GM23248 (cell line): Measurements from ENCODE around the gene WTAP. TPM values are rescaled to one million over a fixed set of nuclear protein-coding genes. Genes with fewer than 3 reads are reported as not detected.
"Not testable (repeated sequence)": the region's sequence is repeated elsewhere in the genome, so short reads cannot be mapped to it uniquely, and the experiment has no call there.

Experiments
- DNase-seq: peaks from one replicate; pipeline ENCODE4 v3.0.0-alpha.2; 2015
- H2AFZ ChIP-seq: fragments of 200-600 bp; sonication (generic); 2 replicates; pipeline ENCODE4 v1.6.1; 2016; ENCODE audit warnings: antibody characterized with exemption
- H3F3A ChIP-seq: fragments of 200-600 bp; sonication (generic); 2 replicates; pipeline ENCODE4 v1.6.1; 2016; ENCODE audit warnings: mild to moderate bottlenecking, antibody characterized with exemption, mixed run types; ENCODE audit not compliant: insufficient read depth
- H3K27ac ChIP-seq: fragments of 200-600 bp; sonication (generic); 2 replicates; pipeline ENCODE4 v1.5.1; 2016; ENCODE audit warnings: mild to moderate bottlenecking
- H3K27me3 ChIP-seq: fragments of 200-600 bp; sonication (generic); replicated peaks from 2 replicates; pipeline ENCODE4 v1.6.1; 2016; ENCODE audit warnings: mild to moderate bottlenecking; ENCODE audit not compliant: insufficient read depth
- H3K36me3 ChIP-seq: fragments of 200-600 bp; sonication (generic); 2 replicates; pipeline ENCODE4 v1.6.1; 2016; ENCODE audit warnings: low read depth, mild to moderate bottlenecking
- H3K4me1 ChIP-seq: fragments of 200-600 bp; sonication (generic); 2 replicates; pipeline ENCODE4 v1.6.1; 2016; ENCODE audit warnings: mild to moderate bottlenecking; ENCODE audit not compliant: insufficient read depth
- H3K4me2 ChIP-seq: fragments of 200-600 bp; sonication (generic); one replicate; pipeline ENCODE4 v1.6.1; 2016; ENCODE audit warnings: mild to moderate bottlenecking; ENCODE audit not compliant: unreplicated experiment
- H3K4me3 ChIP-seq: fragments of 200-600 bp; sonication (generic); 2 replicates; pipeline ENCODE4 v1.5.1; 2016; ENCODE audit warnings: mild to moderate bottlenecking
- H3K79me2 ChIP-seq: fragments of 200-600 bp; sonication (generic); 2 replicates; pipeline ENCODE4 v1.6.1; 2016; ENCODE audit warnings: mild to moderate bottlenecking; ENCODE audit not compliant: insufficient read depth
- H3K9ac ChIP-seq: fragments of 200-600 bp; sonication (generic); 2 replicates; pipeline ENCODE4 v1.6.1; 2016; ENCODE audit warnings: mild to moderate bottlenecking
- H3K9me2 ChIP-seq: fragments of 200-600 bp; sonication (generic); 2 replicates; pipeline ENCODE4 v1.6.1; 2016; ENCODE audit warnings: mixed run types, mild to moderate bottlenecking, moderate library complexity; ENCODE audit not compliant: insufficient read depth
- H3K9me3 ChIP-seq: fragments of 200-600 bp; sonication (generic); one replicate; pipeline ENCODE4 v1.6.1; 2017; ENCODE audit warnings: low read depth
- H4K20me1 ChIP-seq: fragments of 200-600 bp; sonication (generic); 2 replicates; pipeline ENCODE4 v1.6.0; 2016; ENCODE audit not compliant: insufficient read depth
- EZH2 ChIP-seq: fragments of 200-600 bp; sonication (generic); IDR thresholded peaks from 2 replicates; pipeline ENCODE4 v1.6.1; 2018; ENCODE audit warnings: antibody characterized with exemption, mild to moderate bottlenecking; ENCODE audit not compliant: insufficient read depth, poor library complexity, severe bottlenecking
- EZH2phosphoT487 ChIP-seq: fragments of 200-600 bp; sonication (generic); IDR thresholded peaks from 2 replicates; pipeline ENCODE4 v1.6.1; 2018; ENCODE audit warnings: antibody characterized with exemption, moderate library complexity, mild to moderate bottlenecking, low read depth; ENCODE audit not compliant: insufficient read depth
- WGBS, 2 experiments: methylation state at CpG; one replicate each; pipeline ENCODE4 v1.1.6; 2015 to 2017; ENCODE audit warnings: low lambda C conversion rate in 2 of 2, low coverage in 1 of 2; ENCODE audit errors: missing lambda C conversion rate in 2 of 2; 5-methylcytosine and 5-hydroxymethylcytosine counted together
- in situ Hi-C: fragments of 300-500 bp; cut with MboI; formaldehyde crosslinking; loops from 2 replicates; pipeline ENCODE4 v1.15.0; 2020
- polyA plus RNA-seq: library from polyadenylated mRNA; unstranded; fragments of >200 nt; fragmentation: Nextera tagmentation; extraction: Ambion mirVana; gene quantifications from 2 replicates; pipeline ENCODE4 v1.2.1, GENCODE V29; 2016
- total RNA-seq: library from RNA; depleted of rRNA; stranded (reverse); fragments of >200 nt; shearing (Covaris generic); gene quantifications from 2 replicates; pipeline ENCODE4 v1.2.3, GENCODE V29; 2014

The WTAP gene
- total and polyA plus RNA-seq, 2 experiments from 2014 or later, result 64.8 to 87.8 TPM

DNA sequence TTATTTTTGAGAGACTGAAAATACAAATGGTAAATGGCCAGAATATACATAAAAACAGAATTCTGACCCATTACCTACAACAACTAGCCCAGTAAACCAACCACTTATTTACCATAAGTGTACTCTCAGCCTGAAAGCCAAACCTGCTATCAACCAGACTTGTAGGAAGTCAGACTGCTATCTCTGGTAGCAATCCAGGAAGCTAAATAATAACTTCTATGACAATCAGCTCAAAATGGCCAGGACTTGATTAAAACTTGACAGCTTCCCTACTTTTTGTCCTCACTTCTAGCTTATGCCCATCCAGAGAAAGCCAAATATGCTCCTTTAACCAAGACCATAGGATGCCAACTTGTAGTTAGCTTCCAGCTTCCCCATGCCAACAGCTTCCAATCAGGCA, 4.7 kb upstream of the WTAP start:
- H3K9me3 ChIP-seq, result no peaks in the 10 kb centered on the region
- no peaks in the 10 kb centered on the region for H3K27me3 ChIP-seq
- TF ChIP-seq EZH2phosphoT487, result no peak
- TF ChIP-seq EZH2, result no peak
- no peak overlapping the region for H3K9ac ChIP-seq
- H3K27ac ChIP-seq, result no peak overlapping the region
- peaks cover 9% of the 10 kb centered on the region; the same call in 1 of the 2 replicates for H3F3A ChIP-seq
- no peak overlapping the region for H3K4me3 ChIP-seq
- H3K79me2 ChIP-seq, result peaks cover 81% of the 10 kb centered on the region
- H3K4me1 ChIP-seq, result peaks cover 10% of the 10 kb centered on the region
- H2AFZ ChIP-seq, result no peak overlapping the region
- no peak for DNase-seq
- in situ Hi-C loops, result no loop called here
- H4K20me1 ChIP-seq, result no peaks in the 10 kb centered on the region
- no peaks in the 10 kb centered on the region for H3K36me3 ChIP-seq
- H3K9me2 ChIP-seq, result no peaks in the 10 kb centered on the region
- H3K4me2 ChIP-seq, result no peak overlapping the region

DNA sequence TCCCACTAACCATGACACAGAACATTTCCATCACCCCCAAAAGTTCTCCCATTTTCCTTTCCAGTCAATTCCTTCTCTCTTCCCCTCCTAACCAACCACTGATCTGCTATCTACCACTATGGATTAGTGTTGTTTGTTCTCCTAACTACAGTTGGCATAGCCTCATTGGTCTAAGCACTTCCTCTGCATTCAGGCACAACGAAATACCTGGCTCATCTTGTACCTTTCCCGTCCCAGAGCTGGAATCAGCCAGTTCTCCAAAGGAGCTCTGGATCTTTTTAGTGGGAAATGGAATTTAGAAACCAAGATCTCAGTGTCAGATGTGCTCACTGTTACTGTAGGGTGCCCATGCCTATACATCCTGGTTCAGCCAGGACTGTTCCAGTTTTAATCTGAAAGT, 4.0 kb upstream of the WTAP start:
- Histone ChIP-seq H3K27me3 (no peaks in the 10 kb centered on the region), H2AFZ (no peak overlapping the region), H3F3A (peaks cover 8% of the 10 kb centered on the region), H4K20me1 (no peaks in the 10 kb centered on the region; the same call in 1 of the 2 replicates), H3K79me2 (peaks cover 87% of the 10 kb centered on the region), H3K4me1 (peaks cover 7% of the 10 kb centered on the region), H3K9me2 (no peaks in the 10 kb centered on the region), H3K4me3 (no peak overlapping the region), H3K27ac (no peak overlapping the region), H3K4me2 (no peak overlapping the region), H3K9me3 (no peaks in the 10 kb centered on the region), H3K36me3 (no peaks in the 10 kb centered on the region), H3K9ac (no peak overlapping the region)
- 96% methylated on average over 2 of the region's 2 CpGs for WGBS, 2 experiments
- no peak for DNase-seq
- no peak for TF ChIP-seq EZH2phosphoT487
- TF ChIP-seq EZH2, result no peak
- in situ Hi-C loops, result no loop called here

DNA sequence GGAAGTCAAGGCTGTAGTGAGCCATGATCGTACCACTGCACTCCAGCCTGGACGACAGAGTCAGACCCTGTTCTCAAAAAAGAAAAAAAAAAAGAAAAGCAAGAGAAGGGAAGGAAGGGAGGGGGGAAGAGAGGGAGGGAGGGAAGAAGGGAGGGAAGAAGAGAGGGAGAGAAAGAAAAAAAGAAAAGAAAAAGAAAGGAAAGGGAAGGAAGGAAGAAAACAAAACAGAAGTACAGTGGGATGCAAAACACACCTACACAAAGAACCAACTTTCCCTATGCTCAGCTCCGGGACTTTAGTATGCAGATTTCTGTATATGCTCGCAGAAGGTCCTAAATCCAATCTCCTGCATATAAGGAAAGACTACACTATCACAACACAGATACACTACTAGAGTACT, 2.5 kb upstream of the WTAP start:
- in situ Hi-C loops, result no loop called here
- 90 to 92% methylated on average over 4 of the region's 4 CpGs for WGBS, 2 experiments

DNA sequence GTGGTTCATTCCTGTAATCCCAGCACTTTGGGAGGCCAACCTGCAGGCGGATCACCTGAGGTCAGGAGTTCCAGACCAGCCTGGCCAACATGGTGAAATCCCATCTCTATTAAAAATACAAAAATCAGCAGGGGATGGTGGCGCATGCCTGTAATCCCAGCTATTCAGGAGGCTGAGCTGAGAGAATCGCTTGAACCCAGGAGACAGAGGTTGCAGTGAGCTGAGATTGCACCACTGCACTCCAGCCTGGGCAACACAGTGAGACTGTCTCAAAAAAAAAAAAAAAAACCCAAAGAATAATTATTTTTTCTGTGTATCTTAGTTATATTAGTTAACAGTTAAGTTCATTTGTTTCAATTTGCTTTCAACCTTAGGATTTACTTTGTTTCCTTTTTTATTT, 2.1 kb upstream of the WTAP start:
- in situ Hi-C loops, H3K9ac ChIP-seq, H3K9me3 ChIP-seq, H3K9me2 ChIP-seq, H3K27ac ChIP-seq, H2AFZ ChIP-seq, H3K4me3 ChIP-seq, DNase-seq, H3K36me3 ChIP-seq, H3K27me3 ChIP-seq, H4K20me1 ChIP-seq, H3K4me2 ChIP-seq: not testable (repeated sequence)
- Histone ChIP-seq H3K79me2 (peaks cover 90% of the 10 kb centered on the region), H3K4me1 (peaks cover 21% of the 10 kb centered on the region), H3F3A (peaks cover 22% of the 10 kb centered on the region)
- 96 to 99% methylated on average over 3 of the region's 3 CpGs for WGBS, 2 experiments

More for the DNA sequence above, 2.5 kb upstream of the WTAP start:
- Histone ChIP-seq H3F3A (peaks cover 18% of the 10 kb centered on the region), H3K27ac (no peak overlapping the region), H2AFZ (no peak overlapping the region), H3K9me2 (no peaks in the 10 kb centered on the region), H3K79me2 (peaks cover 87% of the 10 kb centered on the region), H3K27me3 (no peaks in the 10 kb centered on the region), H3K4me2 (no peak overlapping the region), H3K9me3 (no peaks in the 10 kb centered on the region), H4K20me1 (no peaks in the 10 kb centered on the region; the same call in 1 of the 2 replicates), H3K9ac (no peak overlapping the region), H3K4me1 (peaks cover 17% of the 10 kb centered on the region), H3K4me3 (no peak overlapping the region), H3K36me3 (no peaks in the 10 kb centered on the region)
- no peak for DNase-seq
- TF ChIP-seq EZH2, result no peak
- no peak for TF ChIP-seq EZH2phosphoT487

DNA sequence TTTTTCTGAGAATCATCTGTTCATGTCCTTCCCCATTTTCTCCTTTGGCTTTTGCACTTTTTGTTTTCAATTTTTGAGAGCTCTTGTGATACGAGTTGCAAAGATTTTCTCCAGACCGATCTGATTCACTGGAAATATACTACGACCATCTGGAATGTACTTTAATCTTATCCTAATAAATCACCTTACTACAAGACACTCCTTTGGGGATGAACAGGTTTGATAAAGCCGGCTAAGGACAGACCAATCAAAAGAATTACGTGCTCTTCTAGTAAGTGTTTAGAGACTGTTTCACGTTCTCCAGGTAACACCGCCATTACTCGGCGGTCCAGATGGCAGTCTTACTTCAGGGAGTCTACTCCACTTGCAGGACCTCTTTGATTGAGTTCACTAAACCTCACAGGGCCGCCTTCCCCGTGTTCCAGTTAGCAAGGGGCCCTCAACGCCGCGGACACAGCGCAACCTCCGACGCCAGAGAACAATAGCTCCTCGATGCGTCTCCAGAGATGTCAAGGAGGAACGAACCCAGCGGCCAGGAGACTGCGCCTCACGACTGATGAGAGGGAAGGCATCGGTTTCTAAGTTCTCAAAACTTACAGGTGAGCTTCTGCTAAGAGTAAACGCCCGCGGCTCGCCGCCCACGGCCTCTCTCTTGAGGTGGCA, 920 bp upstream of the WTAP start:
- H3K36me3 ChIP-seq, result no peaks in the 10 kb centered on the region
- no peaks in the 10 kb centered on the region for H3K9me3 ChIP-seq
- peaks cover 25% of the 10 kb centered on the region for H3K4me1 ChIP-seq
- H3K27ac ChIP-seq, result peak overlapping the region; percentile 96
- no peak for TF ChIP-seq EZH2phosphoT487
- TF ChIP-seq EZH2, result no peak
- WGBS, 2 experiments, result 4 to 8% methylated on average over 30 of the region's 30 CpGs
- peak overlapping the region; percentile 89 for H3K9ac ChIP-seq
- H4K20me1 ChIP-seq, result no peaks in the 10 kb centered on the region; the same call in 1 of the 2 replicates
- in situ Hi-C loops, result no loop called here
- no peaks in the 10 kb centered on the region for H3K27me3 ChIP-seq
- H3F3A ChIP-seq, result peaks cover 26% of the 10 kb centered on the region
- peak overlapping the region; percentile 90 for H2AFZ ChIP-seq
- peak overlapping the region; percentile 93 for H3K4me2 ChIP-seq
- peaks cover 92% of the 10 kb centered on the region for H3K79me2 ChIP-seq
- no peak for DNase-seq
- H3K9me2 ChIP-seq, result no peaks in the 10 kb centered on the region
- peak overlapping the region; percentile 88 for H3K4me3 ChIP-seq
